NCI-H1092 (cell line): ENCODE results near the gene TFPT.

ENCODE experiments used
- DNase-seq: peaks from one replicate; lab custom pipeline; 2025; lab: John Stamatoyannopoulos, UW

The TFPT gene

GRCh38 chr19:54115109-54116063, at the start of gene TFPT, which contains the start of gene PRPF31:
Gene TFPT, minus strand, starts transcription at chr19:54115657. Its CDS starts 388 bp downstream, at chr19:54115269.
Gene PRPF31, plus strand, starts transcription at chr19:54115754. Its CDS starts 2,525 bp downstream, at chr19:54118279.
- peak; percentile 94 for DNase-seq

GRCh38 chr19:54165222-54165621, 49.8 kb upstream of the TFPT start:
- DNase-seq: no peak

- no peak for DNase-seq
Observed at GRCh38 chr19:54164369-54165068, 49.1 kb upstream of the TFPT start.

GRCh38 chr19:54162884-54163283, 47.4 kb upstream of the TFPT start:
- no peak for DNase-seq

GRCh38 chr19:54162241-54162805, 46.9 kb upstream of the TFPT start:
- no peak for DNase-seq

- no peak for DNase-seq
Observed at GRCh38 chr19:54160854-54161253, 45.4 kb upstream of the TFPT start.

- DNase-seq: no peak
Observed at GRCh38 chr19:54160182-54160811, 44.8 kb upstream of the TFPT start.

- peak; percentile 98 for DNase-seq
Observed at GRCh38 chr19:54159352-54160181, 44.1 kb upstream of the TFPT start, which contains the start of gene LENG1. Gene LENG1, minus strand, starts transcription at chr19:54159721. Its CDS starts 26 bp downstream, at chr19:54159695.

- DNase-seq: no peak
Observed at GRCh38 chr19:54158812-54159351, 43.4 kb upstream of the TFPT start.

- no peak for DNase-seq
Observed at GRCh38 chr19:54156953-54157352, 41.5 kb upstream of the TFPT start.

GRCh38 chr19:54156490-54156889, 41.0 kb upstream of the TFPT start:
- no peak for DNase-seq

GRCh38 chr19:54155694-54156093, 40.2 kb upstream of the TFPT start:
- DNase-seq: no peak

GRCh38 chr19:54154603-54155345, 39.3 kb upstream of the TFPT start:
- no peak for DNase-seq

GRCh38 chr19:54153731-54154326, 38.4 kb upstream of the TFPT start:
- DNase-seq: no peak

- no peak for DNase-seq
Observed at GRCh38 chr19:54152878-54153524, 37.5 kb upstream of the TFPT start.

- no peak for DNase-seq
Observed at GRCh38 chr19:54152267-54152666, 36.8 kb upstream of the TFPT start.

GRCh38 chr19:54151362-54152035, 36.0 kb upstream of the TFPT start:
- no peak for DNase-seq

- DNase-seq: no peak
Observed at GRCh38 chr19:54149021-54149812, 33.8 kb upstream of the TFPT start.
